GM23248 (cell line): Measurements from ENCODE around the gene DHRS7B. TPM values are rescaled to one million over a fixed set of nuclear protein-coding genes. Genes with fewer than 3 reads are reported as not detected.
A peak's percentile ranks its signal among the peaks of the same experiment; 100 is the strongest.

Source experiments
- DNase-seq: peaks from one replicate; pipeline ENCODE4 v3.0.0-alpha.2; 2015
- H2AFZ ChIP-seq: fragments of 200-600 bp; sonication (generic); 2 replicates; pipeline ENCODE4 v1.6.1; 2016; ENCODE audit warnings: antibody characterized with exemption
- H3F3A ChIP-seq: fragments of 200-600 bp; sonication (generic); 2 replicates; pipeline ENCODE4 v1.6.1; 2016; ENCODE audit warnings: mild to moderate bottlenecking, antibody characterized with exemption, mixed run types; ENCODE audit not compliant: insufficient read depth
- H3K27ac ChIP-seq: fragments of 200-600 bp; sonication (generic); 2 replicates; pipeline ENCODE4 v1.5.1; 2016; ENCODE audit warnings: mild to moderate bottlenecking
- H3K27me3 ChIP-seq: fragments of 200-600 bp; sonication (generic); replicated peaks from 2 replicates; pipeline ENCODE4 v1.6.1; 2016; ENCODE audit warnings: mild to moderate bottlenecking; ENCODE audit not compliant: insufficient read depth
- H3K36me3 ChIP-seq: fragments of 200-600 bp; sonication (generic); 2 replicates; pipeline ENCODE4 v1.6.1; 2016; ENCODE audit warnings: low read depth, mild to moderate bottlenecking
- H3K4me1 ChIP-seq: fragments of 200-600 bp; sonication (generic); 2 replicates; pipeline ENCODE4 v1.6.1; 2016; ENCODE audit warnings: mild to moderate bottlenecking; ENCODE audit not compliant: insufficient read depth
- H3K4me2 ChIP-seq: fragments of 200-600 bp; sonication (generic); one replicate; pipeline ENCODE4 v1.6.1; 2016; ENCODE audit warnings: mild to moderate bottlenecking; ENCODE audit not compliant: unreplicated experiment
- H3K4me3 ChIP-seq: fragments of 200-600 bp; sonication (generic); 2 replicates; pipeline ENCODE4 v1.5.1; 2016; ENCODE audit warnings: mild to moderate bottlenecking
- H3K79me2 ChIP-seq: fragments of 200-600 bp; sonication (generic); 2 replicates; pipeline ENCODE4 v1.6.1; 2016; ENCODE audit warnings: mild to moderate bottlenecking; ENCODE audit not compliant: insufficient read depth
- H3K9ac ChIP-seq: fragments of 200-600 bp; sonication (generic); 2 replicates; pipeline ENCODE4 v1.6.1; 2016; ENCODE audit warnings: mild to moderate bottlenecking
- H3K9me2 ChIP-seq: fragments of 200-600 bp; sonication (generic); 2 replicates; pipeline ENCODE4 v1.6.1; 2016; ENCODE audit warnings: mixed run types, mild to moderate bottlenecking, moderate library complexity; ENCODE audit not compliant: insufficient read depth
- H3K9me3 ChIP-seq: fragments of 200-600 bp; sonication (generic); one replicate; pipeline ENCODE4 v1.6.1; 2017; ENCODE audit warnings: low read depth
- H4K20me1 ChIP-seq: fragments of 200-600 bp; sonication (generic); 2 replicates; pipeline ENCODE4 v1.6.0; 2016; ENCODE audit not compliant: insufficient read depth
- EZH2 ChIP-seq: fragments of 200-600 bp; sonication (generic); IDR thresholded peaks from 2 replicates; pipeline ENCODE4 v1.6.1; 2018; ENCODE audit warnings: antibody characterized with exemption, mild to moderate bottlenecking; ENCODE audit not compliant: insufficient read depth, poor library complexity, severe bottlenecking
- EZH2phosphoT487 ChIP-seq: fragments of 200-600 bp; sonication (generic); IDR thresholded peaks from 2 replicates; pipeline ENCODE4 v1.6.1; 2018; ENCODE audit warnings: antibody characterized with exemption, moderate library complexity, mild to moderate bottlenecking, low read depth; ENCODE audit not compliant: insufficient read depth
- WGBS, 2 experiments: methylation state at CpG; one replicate each; pipeline ENCODE4 v1.1.6; 2015 to 2017; ENCODE audit warnings: low lambda C conversion rate in 2 of 2, low coverage in 1 of 2; ENCODE audit errors: missing lambda C conversion rate in 2 of 2; 5-methylcytosine and 5-hydroxymethylcytosine counted together
- in situ Hi-C: fragments of 300-500 bp; cut with MboI; formaldehyde crosslinking; loops from 2 replicates; pipeline ENCODE4 v1.15.0; 2020
- polyA plus RNA-seq: library from polyadenylated mRNA; unstranded; fragments of >200 nt; fragmentation: Nextera tagmentation; extraction: Ambion mirVana; gene quantifications from 2 replicates; pipeline ENCODE4 v1.2.1, GENCODE V29; 2016
- total RNA-seq: library from RNA; depleted of rRNA; stranded (reverse); fragments of >200 nt; shearing (Covaris generic); gene quantifications from 2 replicates; pipeline ENCODE4 v1.2.3, GENCODE V29; 2014

The DHRS7B gene
- total and polyA plus RNA-seq, 2 experiments from 2014 or later: 34.7 to 36.9 TPM

DNA sequence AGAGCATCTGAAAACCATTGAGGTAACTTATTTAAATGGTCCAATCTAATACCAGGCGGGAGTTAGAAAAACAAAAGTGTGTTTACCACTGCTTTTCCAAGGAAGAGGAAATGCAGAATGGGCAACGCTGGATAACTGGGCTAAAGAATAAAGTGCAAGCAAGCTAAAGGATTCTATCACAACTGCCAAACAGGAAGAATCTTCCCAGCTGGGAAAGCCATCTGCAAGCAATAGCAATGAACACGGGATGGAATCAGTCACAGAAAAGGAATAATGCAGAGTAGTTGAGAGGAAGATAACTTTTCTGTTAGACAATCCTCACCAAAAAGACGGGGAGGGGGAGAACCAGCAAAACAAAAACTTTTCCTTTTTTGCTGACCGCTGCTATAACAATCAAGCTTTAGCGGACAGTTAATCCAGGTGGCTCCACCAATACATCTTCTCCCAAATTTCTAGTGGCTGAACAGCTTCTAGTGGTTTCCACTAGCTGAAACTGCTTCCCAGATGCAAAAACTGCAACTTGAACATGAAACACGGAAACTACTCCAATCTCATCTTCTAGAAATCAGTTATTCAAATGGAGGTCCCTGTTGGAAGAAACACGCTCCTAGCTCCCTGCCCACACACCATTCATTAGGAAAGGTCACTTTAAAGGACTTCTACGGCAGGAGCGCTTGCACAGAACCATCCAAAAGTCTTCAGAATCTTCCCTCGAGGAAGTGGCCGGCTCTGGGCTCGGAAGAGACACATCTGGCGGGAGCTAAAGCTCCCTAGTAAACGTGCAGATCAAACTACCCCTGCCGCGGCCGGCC lies 86.3 kb downstream of the DHRS7B start:
- peak; percentile 27 for DNase-seq
- Histone ChIP-seq H4K20me1 (peaks cover 5% of the 10 kb centered on the region; the same call in 1 of the 2 replicates), H3K79me2 (peaks cover 91% of the 10 kb centered on the region), H3K4me2 (peak overlapping the region; percentile 97), H2AFZ (peak overlapping the region; percentile 63), H3K27ac (peak overlapping the region; percentile 96), H3K4me1 (peaks cover 34% of the 10 kb centered on the region), H3K36me3 (no peaks in the 10 kb centered on the region; the same call in 1 of the 2 replicates), H3F3A (peaks cover 20% of the 10 kb centered on the region), H3K4me3 (peak overlapping the region; percentile 96), H3K9me2 (no peaks in the 10 kb centered on the region), H3K27me3 (no peaks in the 10 kb centered on the region), H3K9ac (peak overlapping the region; percentile 98), H3K9me3 (no peaks in the 10 kb centered on the region)
- TF ChIP-seq EZH2 (no peak), EZH2phosphoT487 (no peak)
- WGBS, 2 experiments: 2 to 4% methylated on average over 18 of the region's 18 CpGs
- in situ Hi-C loops: no loop called here

DNA sequence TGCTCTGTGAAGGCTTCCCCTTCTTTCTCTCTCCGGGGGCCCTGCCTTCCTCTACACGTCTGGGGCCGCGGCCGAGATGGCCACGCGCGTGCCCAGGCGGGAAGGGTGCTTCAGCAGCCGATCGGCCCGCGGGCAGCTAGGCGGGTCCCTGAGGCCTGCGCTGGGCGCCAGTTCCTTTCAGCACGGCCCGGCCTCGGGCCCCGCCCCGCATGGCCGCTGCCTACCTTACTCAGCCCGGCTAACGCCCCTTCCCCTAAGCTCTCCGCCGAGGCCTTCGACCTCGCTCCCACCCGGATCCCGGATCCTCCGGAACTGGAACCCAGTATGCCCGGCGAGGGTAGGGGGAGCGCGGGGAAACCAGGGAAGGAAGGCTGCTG lies 86.9 kb downstream of the DHRS7B start:
- H3K36me3 ChIP-seq: no peaks in the 10 kb centered on the region; the same call in 1 of the 2 replicates
- peaks cover 20% of the 10 kb centered on the region for H3F3A ChIP-seq
- H4K20me1 ChIP-seq: peaks cover 5% of the 10 kb centered on the region; the same call in 1 of the 2 replicates
- H3K9ac ChIP-seq: peak overlapping the region; percentile 98
- no peaks in the 10 kb centered on the region for H3K9me3 ChIP-seq
- in situ Hi-C loops: no loop called here
- no peaks in the 10 kb centered on the region for H3K9me2 ChIP-seq
- DNase-seq: peak; percentile 80
- H3K79me2 ChIP-seq: peaks cover 91% of the 10 kb centered on the region
- no peaks in the 10 kb centered on the region for H3K27me3 ChIP-seq
- H3K27ac ChIP-seq: peak overlapping the region; percentile 96
- H3K4me2 ChIP-seq: peak overlapping the region; percentile 97
- peak overlapping the region; percentile 96 for H3K4me3 ChIP-seq
- TF ChIP-seq EZH2 (no peak), EZH2phosphoT487 (no peak)
- WGBS, 2 experiments: 0 to 1% methylated on average over 34 to 35 of the region's 35 CpGs
- peaks cover 34% of the 10 kb centered on the region for H3K4me1 ChIP-seq
- H2AFZ ChIP-seq: peak overlapping the region; percentile 63

DNA sequence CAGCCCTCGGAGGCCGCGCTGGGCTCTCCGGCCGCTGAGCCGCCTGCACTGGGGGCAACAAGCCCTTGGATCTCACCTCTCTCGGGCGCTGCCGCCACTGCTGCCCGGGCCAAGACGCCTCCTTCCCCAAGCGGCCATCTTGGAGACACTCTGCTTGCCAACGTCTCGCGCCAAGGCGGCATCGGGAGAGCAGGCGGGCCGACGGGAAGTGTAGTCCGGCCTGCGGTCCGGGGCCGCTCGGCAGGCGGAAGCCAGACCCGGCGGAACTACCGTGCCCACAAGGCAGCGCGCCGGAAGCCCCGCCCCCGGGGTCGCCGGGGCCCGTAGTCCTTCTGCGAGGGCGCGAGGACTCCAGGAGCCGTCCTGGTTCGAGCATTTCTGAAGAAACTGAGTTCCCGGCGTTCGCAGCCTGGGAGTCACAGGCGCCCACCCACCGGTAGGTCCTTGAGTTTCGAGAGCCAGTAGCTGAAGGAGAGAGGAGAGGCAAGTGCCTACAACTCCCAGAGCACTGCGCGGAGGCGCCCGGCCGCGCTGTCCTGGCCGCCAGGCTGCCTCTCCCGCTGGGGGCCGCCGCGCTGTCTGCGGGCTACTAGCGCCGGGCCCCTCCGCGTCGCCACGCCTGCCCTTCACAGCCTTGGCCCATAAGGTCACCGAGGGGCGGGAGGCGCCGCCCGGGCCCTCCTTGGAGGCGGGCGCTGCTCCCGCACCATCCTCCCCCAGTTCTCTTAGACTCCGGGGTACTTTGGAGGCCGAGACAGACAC lies 87.4 kb downstream of the DHRS7B start, which contains the start of gene TMEM11:
TMEM11 (minus strand) TSS at position 147 of the 762 bp plus-strand sequence; CDS start at position 138, 9 bp downstream.
- Histone ChIP-seq H3K36me3 (no peaks in the 10 kb centered on the region; the same call in 1 of the 2 replicates), H3F3A (peaks cover 20% of the 10 kb centered on the region), H3K27me3 (no peaks in the 10 kb centered on the region), H3K9me3 (no peaks in the 10 kb centered on the region), H3K9me2 (no peaks in the 10 kb centered on the region), H3K27ac (peak within 1 kb of the TSS; percentile 96), H3K4me1 (peaks cover 29% of the 10 kb centered on the region), H3K4me3 (peak within 1 kb of the TSS; percentile 96), H4K20me1 (peaks cover 5% of the 10 kb centered on the region; the same call in 1 of the 2 replicates), H3K9ac (peak within 1 kb of the TSS; percentile 98), H3K79me2 (peaks cover 91% of the 10 kb centered on the region), H3K4me2 (peak within 1 kb of the TSS; percentile 97), H2AFZ (peak within 1 kb of the TSS; percentile 74)
- peak; percentile 100 for DNase-seq
- in situ Hi-C loops: no loop called here
- TF ChIP-seq EZH2 (no peak), EZH2phosphoT487 (no peak)
- WGBS, 2 experiments: 1% methylated on average over 54 to 67 of the region's 76 CpGs
